ENCODE data around the gene TNNI2.

Gene TNNI2

DNA sequence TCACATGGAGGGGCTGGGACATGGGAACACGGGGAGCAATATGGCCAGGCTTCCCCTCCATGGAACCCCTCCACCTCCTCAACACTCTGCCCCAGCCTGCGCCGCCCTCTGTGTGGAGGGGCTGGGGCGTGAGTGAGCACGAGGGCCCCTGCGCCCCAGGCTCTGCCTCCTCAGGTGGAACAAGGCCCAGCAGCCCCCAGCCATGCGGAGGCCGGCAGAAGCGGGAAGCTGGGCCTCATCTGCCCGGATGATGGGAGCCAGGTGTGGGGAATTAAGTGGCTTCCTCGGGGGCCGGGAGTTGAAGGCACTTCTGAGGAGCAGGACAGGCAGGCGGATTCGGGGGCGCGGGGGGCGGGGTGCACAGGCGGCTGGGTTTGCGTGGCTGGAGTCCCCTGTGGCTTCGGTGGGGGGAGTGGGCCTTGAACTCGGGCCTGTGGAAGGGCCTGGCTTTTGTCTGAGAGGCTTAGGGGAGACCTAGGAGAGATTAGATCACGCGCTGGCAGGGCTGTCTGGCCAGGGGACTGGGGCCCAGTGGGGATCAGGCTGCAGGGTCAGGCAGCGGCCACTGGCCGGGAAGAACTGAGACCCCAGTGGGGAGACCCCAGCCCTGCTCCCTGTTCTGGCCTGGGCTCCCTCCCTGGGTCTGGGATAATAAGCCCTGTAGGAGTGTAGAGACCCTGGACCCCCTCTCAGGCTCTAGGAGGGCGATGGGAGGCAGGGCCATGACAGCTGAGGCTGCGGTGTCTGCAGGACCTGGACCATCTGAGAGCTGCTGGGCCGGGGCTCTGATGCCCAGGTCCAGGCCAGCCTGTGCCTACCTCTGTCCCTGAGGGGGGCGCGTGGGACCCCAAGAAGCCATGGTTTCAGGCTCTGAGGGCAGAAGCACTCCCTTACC lies 39.6 kb downstream of the TNNI2 start:
- TF ChIP-seq, protein P1, sequence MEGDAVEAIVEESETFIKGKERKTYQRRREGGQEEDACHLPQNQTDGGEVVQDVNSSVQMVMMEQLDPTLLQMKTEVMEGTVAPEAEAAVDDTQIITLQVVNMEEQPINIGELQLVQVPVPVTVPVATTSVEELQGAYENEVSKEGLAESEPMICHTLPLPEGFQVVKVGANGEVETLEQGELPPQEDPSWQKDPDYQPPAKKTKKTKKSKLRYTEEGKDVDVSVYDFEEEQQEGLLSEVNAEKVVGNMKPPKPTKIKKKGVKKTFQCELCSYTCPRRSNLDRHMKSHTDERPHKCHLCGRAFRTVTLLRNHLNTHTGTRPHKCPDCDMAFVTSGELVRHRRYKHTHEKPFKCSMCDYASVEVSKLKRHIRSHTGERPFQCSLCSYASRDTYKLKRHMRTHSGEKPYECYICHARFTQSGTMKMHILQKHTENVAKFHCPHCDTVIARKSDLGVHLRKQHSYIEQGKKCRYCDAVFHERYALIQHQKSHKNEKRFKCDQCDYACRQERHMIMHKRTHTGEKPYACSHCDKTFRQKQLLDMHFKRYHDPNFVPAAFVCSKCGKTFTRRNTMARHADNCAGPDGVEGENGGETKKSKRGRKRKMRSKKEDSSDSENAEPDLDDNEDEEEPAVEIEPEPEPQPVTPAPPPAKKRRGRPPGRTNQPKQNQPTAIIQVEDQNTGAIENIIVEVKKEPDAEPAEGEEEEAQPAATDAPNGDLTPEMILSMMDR (conservative IDR thresholded peaks at IDR 0.05), result no peak
- no peak for TF ChIP-seq ZFX (IDR thresholded peaks at IDR 0.05)
- no peak overlapping the region for H3K27ac ChIP-seq

DNA sequence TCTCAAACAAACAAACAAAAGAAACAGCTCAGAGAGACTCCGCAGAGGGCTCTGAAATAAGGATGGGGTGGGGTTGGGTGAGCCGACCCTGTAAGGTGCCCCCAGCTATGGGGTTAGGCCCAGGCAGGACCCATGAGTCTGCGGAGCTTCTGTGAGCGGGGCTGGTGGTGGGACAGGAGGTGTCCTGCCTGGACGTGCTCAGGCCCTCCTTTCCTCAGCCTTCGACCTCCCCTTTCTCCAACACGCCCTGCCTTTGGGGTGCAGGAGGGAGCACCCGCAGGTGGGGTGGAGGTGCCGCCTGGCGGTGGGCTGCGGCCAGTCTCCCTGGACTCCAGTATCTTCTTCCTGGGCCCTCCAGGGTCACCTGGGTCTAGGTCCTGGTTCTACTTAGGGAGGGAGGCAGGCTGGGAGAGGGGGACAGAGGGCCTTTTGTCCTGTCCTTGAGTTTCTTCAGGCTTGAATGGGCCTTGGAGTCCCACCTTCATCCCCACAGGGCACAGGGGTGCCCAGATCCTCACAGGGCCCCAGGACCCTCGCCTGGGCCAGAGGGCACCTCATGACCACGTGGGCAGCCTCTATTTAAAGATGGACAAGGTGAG lies 40.7 kb downstream of the TNNI2 start:
- TF ChIP-seq, protein P1 (conservative IDR thresholded peaks at IDR 0.05), result no peak
- TF ChIP-seq ZFX (IDR thresholded peaks at IDR 0.05), result no peak
- no peak overlapping the region for H3K27ac ChIP-seq

DNA sequence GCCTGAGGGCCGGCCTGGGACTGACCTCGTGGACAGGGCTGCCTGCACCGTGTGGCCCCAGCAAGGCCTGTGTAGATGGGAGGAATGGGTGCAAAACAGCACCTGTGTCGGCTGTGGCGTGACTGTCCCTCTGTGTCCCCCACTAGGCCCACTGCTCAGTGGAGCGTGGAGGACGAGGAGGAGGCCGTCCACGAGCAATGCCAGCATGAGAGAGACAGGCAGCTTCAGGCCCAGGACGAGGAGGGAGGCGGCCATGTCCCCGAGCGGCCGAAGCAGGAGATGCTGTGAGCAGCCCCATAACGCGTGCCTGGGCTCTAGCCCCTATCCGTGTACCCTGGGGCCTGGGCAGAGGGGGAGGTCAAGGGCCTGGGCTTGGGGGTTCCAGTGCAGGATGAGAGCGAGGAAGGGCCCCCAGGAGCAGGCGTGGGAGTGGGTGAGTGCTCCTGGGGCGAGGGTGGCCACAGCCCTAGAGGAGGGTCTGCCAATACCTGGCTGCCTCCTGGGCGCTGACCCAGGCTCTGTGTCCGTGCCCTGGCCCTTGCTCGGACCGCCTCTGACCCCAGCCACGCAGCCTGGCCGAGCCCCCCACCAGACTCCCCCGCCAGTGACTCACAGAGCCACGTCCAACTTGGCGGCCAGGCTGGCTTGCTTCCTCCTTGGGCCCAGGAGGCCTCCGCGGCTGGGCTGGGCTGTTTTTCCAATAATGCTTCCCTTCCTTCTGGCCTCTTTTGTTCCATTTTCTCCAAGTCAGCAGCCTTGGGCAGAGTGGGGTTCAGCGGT lies 41.4 kb downstream of the TNNI2 start:
- no peak overlapping the region for H3K27ac ChIP-seq
- TF ChIP-seq ZFX (IDR thresholded peaks at IDR 0.05), result no peak
- TF ChIP-seq, protein P1 (conservative IDR thresholded peaks at IDR 0.05), result no peak

DNA sequence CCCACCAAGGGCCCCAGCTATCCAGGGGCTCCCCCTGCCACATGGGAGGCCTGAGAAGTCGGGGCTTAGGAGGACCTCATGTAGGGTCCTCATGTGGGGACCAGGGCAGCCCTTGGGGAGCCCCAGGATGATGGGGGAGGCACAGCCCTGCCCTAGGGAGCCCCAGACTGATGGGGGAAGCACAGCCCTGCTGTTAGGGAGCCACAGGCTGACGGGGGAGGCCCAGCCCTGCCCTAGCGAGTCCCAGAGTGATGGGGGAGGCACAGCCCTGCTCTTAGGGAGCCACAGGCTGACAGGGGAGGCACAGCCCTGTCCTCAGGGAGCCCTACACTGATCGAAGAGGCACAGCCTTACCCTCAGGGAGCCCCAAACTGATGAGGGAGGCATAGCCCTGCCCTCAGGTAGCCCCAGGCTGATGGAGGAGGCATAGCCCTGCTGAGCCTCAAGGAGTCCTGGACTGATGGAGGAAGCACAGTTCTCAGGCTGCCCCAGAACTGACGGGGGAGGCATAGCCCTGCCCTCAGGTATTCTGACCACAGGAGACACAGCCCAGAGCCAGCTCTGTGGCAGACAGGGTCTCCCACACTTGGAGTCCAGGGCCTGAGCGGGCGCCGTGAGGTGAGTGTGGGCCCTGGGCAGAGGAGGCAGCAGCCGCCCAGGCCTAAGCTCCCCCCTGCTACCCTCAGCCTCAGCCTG lies 42.1 kb downstream of the TNNI2 start:
- TF ChIP-seq, protein P1 (conservative IDR thresholded peaks at IDR 0.05), result no peak
- TF ChIP-seq ZFX (IDR thresholded peaks at IDR 0.05), result no peak

DNA sequence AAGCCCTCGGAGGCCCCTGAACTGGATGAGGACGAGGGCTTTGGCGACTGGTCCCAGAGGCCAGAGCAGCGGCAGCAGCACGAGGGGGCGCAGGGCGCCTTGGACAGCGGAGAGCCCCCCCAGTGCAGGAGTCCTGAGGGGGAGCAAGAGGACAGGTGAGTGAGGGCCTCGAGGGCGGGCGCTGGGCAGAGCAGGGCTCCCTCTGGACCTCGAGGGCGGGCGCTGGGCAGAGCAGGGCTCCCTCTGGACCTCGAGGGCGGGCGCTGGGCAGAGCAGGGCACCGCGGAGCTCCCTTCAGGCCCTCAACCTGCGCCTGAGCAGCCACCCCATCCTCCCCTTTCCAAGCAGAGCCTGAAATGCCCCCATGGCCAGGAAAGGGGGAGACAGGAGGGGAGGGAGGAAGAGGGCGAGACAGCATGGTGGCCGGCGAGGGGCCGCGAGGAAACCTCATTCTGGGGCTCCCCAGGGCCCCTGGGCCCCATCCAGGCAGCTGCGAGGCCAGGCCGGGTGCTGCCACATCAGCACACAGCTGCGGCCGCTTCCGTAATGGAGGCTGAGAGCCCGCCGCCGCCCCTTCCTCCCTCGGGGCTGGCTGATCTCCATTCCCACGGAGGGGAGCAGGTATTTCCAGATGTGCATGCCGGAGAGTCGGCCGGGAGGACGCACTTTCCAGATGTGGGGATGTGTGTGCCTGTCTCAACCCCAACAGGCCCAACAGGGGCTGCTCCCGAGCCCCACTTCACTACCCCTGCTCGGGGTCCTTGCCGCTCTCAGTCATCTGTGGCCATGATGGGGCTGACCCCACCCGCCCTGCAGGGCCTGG lies 42.9 kb downstream of the TNNI2 start:
- TF ChIP-seq, protein P1 (conservative IDR thresholded peaks at IDR 0.05), result no peak
- no peak overlapping the region for H3K27ac ChIP-seq

More for the DNA sequence above, 42.1 kb downstream of the TNNI2 start:
- H3K27ac ChIP-seq, result no peak overlapping the region

Data from C4-2B (cell line).